ENCODE measurements around the gene PPP1R10. TPM values are rescaled to one million over a fixed set of nuclear protein-coding genes. Genes with fewer than 3 reads are reported as not detected.
A peak's percentile ranks its signal among the peaks of the same experiment; 100 is the strongest.

The PPP1R10 gene
- total RNA-seq, 1 experiment from 2014 or later = 123 TPM

DNA sequence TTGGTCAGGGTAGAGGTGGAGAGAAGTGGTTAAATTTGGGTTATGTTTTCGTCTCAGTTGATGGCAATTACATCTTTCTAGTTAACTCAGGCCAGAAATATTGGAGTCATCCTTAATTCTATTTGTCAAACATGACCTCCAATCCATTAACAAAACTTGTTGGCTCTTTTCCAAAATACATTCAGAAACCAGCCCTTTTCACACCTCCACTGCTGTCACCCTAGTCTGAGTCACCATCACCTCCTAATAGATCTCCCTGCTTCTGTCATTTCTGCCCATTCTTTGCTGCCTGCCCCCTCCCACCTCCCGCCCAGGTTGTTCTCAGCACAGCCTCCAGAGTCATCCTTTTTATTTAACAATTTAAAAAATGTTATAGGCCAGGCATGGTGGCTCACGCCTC, 48.8 kb downstream of the PPP1R10 start:
- Histone ChIP-seq H3K9ac (ENCODE audit: extremely low read depth, insufficient read length, low read length) (no peak overlapping the region), H2BK20ac (ENCODE audit: low read depth, low read length, poor library complexity, severe bottlenecking) (no peak overlapping the region), H3K23me2 (ENCODE audit: insufficient read length, low read depth, low read length, poor library complexity, severe bottlenecking) (peaks cover 6% of the 10 kb centered on the region), H3K4me1 (ENCODE audit: insufficient read depth, low read length) (no peaks in the 10 kb centered on the region), H3K14ac (ENCODE audit: insufficient read depth, low read length) (no peak overlapping the region), H3K79me2 (ENCODE audit: insufficient read depth, low read length) (peaks cover 16% of the 10 kb centered on the region; the same call in 1 of the 2 replicates), H2AK5ac (ENCODE audit: insufficient read length, low read length) (no peak overlapping the region), H4K5ac (ENCODE audit: insufficient read length, low read depth, low read length) (no peak overlapping the region), H3K9me3 (ENCODE audit: control insufficient read depth, low read depth, low read length) (no peaks in the 10 kb centered on the region), H2AFZ (ENCODE audit: low read length) (no peak overlapping the region), H2BK15ac (ENCODE audit: low read depth, low read length) (no peak overlapping the region), H3K56ac (ENCODE audit: insufficient read length, low read depth, low read length) (no peak overlapping the region), H3K18ac (ENCODE audit: insufficient read length, low read depth, low read length) (no peak overlapping the region), H3K4me2 (ENCODE audit: insufficient read depth, insufficient read length, low read length) (no peak overlapping the region), H3K23ac (ENCODE audit: insufficient read length, low read depth, low read length) (no peak overlapping the region), H3K79me1 (ENCODE audit: insufficient read depth, low read depth, low read length, poor library complexity, severe bottlenecking) (peaks cover 9% of the 10 kb centered on the region), H2BK12ac (ENCODE audit: insufficient read length, low read depth, low read length) (no peak overlapping the region), H3T11ph (ENCODE audit: low read length) (no peak overlapping the region), H3K27me3 (ENCODE audit: insufficient read depth, low read length) (no peaks in the 10 kb centered on the region), H2BK5ac (ENCODE audit: insufficient read length, low read length) (no peak overlapping the region), H2BK120ac (ENCODE audit: low read depth, low read length, poor library complexity, severe bottlenecking) (no peak overlapping the region), H3K27ac (ENCODE audit: insufficient read length, low read depth, low read length) (no peak overlapping the region), H4K20me1 (ENCODE audit: control insufficient read depth, insufficient read depth, insufficient read length) (no peaks in the 10 kb centered on the region), H4K8ac (replicated peaks; ENCODE audit: insufficient read length, low read depth, low read length) (no peak overlapping the region), H4K91ac (ENCODE audit: insufficient read length, low read depth, low read length) (no peak overlapping the region), H3K4ac (ENCODE audit: low read depth, low read length) (no peak overlapping the region)
- WGBS (ENCODE audit: extremely low coverage, insufficient read length, low lambda C conversion rate) = no CpG with 5 or more reads among the region's 3 CpGs
- TF ChIP-seq, protein P1, sequence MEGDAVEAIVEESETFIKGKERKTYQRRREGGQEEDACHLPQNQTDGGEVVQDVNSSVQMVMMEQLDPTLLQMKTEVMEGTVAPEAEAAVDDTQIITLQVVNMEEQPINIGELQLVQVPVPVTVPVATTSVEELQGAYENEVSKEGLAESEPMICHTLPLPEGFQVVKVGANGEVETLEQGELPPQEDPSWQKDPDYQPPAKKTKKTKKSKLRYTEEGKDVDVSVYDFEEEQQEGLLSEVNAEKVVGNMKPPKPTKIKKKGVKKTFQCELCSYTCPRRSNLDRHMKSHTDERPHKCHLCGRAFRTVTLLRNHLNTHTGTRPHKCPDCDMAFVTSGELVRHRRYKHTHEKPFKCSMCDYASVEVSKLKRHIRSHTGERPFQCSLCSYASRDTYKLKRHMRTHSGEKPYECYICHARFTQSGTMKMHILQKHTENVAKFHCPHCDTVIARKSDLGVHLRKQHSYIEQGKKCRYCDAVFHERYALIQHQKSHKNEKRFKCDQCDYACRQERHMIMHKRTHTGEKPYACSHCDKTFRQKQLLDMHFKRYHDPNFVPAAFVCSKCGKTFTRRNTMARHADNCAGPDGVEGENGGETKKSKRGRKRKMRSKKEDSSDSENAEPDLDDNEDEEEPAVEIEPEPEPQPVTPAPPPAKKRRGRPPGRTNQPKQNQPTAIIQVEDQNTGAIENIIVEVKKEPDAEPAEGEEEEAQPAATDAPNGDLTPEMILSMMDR (conservative IDR thresholded peaks at IDR 0.05) = no peak
- H3K9me3 Mint-ChIP-seq = no peaks in the 10 kb centered on the region; a peak in 1 of 5 replicates
- H3K27ac Mint-ChIP-seq = no peak overlapping the region
- DNase-seq = no peak
- peaks cover 10% of the 10 kb centered on the region for H3K27me3 Mint-ChIP-seq (ENCODE audit: low read depth)
- peaks cover 0 to 8% (median 3%) of the 10 kb centered on the region in 3 experiments; a peak in 6 of 7 replicates for H3K36me3 Mint-ChIP-seq (ENCODE audit: insufficient read depth in 1 of 3, low read depth in 3 of 3)
- H3K4me1 Mint-ChIP-seq = peaks cover 21 to 24% of the 10 kb centered on the region in 2 experiments
- peak overlapping the region in 1 of 2 experiments; percentile 53; a peak in 2 of 5 replicates for H3K4me3 Mint-ChIP-seq

Data from H9 (cell line).